ENCODE measurements around the gene GPR17.
A peak's percentile ranks its signal among the peaks of the same experiment; 100 is the strongest.

The GPR17 gene

DNA sequence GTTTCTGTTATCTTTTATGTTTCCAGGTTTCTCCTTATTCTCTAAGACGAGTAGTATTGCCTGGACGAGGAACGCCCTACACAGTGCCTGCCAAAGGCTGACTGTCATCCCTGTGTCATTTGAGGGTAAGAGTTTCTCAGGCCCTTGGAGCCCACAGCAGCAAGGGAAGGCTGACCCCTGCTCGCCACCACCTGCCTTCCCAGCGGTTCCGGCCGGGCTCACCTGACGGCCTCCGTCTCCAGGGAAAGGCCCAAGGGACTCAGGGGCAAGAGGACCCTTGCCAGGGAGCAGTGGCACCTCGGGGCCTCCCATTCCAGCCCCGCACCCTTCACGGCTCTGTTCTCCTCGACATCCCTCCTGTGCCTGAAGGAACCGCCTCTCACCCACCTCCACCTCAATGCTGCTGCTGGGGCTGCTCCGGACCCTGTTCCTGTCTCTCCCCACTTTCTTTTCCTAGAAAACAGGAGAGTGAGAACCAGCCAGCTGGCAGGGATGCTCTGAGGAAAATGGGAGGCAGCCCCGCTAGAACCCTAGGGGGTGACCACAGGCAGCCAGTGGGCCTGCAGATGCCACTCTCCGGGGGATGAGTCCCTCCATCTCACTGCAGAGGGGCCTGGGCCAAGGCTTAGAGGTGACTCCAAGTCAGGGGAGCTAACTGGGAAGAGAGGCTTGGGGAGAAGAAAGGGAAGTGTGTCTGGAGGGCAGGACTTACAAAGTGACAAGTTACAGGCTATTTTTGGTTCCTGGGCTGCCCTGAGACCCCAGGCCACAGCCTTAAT, 27.5 kb downstream of the GPR17 start:
- H3K4me3 ChIP-seq, result peak overlapping the region; percentile 89 to 97
- no peaks in the 10 kb centered on the region for H3K27me3 ChIP-seq

DNA sequence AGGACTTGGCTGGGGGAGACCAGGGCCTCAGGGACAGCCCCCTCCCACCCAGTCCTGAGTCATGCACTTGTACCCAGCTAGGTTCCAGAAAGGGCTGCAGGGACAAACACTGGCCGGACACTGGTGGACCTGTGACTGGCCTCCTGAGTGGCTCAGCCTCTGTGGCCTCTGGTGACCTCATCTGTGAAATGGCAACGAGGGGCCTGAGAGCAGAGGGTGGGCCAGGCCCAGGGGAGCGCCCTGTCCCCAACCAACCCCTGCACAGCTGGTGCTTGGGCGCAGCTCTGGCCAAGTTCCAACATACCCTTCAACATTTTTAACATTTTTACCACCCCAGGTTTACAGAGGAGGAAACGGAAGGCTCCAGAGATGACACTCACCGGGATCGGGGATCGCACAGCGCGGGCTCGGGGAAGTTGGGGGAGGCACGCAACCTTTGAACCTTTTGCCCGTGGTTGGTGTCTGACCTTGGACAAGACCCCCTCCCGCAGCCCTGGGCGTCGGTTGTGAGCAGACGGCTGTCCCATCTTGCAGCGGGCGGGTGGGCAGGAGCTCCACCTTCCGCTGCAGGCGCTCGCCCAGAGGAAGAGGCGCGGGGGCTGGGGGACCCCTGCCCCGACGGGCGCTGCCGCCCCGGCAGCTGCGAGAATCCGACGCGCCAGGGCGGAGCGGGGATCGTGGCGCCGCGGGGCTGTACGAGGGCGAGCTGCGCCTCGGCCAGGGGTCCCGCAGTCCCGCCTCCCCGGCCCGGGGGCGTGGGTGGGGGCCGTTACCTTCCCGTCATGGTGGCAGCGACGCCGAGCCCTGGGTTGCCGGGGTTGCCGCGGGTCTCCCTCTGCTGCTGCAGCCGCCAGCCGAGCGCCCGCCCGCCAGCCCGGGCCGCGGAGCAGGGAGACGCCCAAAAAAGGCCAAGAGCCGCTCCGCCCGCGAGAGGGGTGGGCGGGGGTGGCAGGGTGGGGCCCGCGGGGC, 28.6 kb downstream of the GPR17 start:
- TF ChIP-seq, protein P1, sequence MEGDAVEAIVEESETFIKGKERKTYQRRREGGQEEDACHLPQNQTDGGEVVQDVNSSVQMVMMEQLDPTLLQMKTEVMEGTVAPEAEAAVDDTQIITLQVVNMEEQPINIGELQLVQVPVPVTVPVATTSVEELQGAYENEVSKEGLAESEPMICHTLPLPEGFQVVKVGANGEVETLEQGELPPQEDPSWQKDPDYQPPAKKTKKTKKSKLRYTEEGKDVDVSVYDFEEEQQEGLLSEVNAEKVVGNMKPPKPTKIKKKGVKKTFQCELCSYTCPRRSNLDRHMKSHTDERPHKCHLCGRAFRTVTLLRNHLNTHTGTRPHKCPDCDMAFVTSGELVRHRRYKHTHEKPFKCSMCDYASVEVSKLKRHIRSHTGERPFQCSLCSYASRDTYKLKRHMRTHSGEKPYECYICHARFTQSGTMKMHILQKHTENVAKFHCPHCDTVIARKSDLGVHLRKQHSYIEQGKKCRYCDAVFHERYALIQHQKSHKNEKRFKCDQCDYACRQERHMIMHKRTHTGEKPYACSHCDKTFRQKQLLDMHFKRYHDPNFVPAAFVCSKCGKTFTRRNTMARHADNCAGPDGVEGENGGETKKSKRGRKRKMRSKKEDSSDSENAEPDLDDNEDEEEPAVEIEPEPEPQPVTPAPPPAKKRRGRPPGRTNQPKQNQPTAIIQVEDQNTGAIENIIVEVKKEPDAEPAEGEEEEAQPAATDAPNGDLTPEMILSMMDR (IDR thresholded peaks at IDR 0.05), result no peak
- H3K27ac ChIP-seq, result peak overlapping the region; percentile 93 to 95
- peaks cover 0 to 61% (median 45%) of the 10 kb centered on the region in 4 donors for H3K4me1 ChIP-seq
- DNase-seq, result peak; percentile 61 to 90
- H3K27me3 ChIP-seq, result no peaks in the 10 kb centered on the region
- no peaks in the 10 kb centered on the region for H3K36me3 ChIP-seq
- intact Hi-C loops (cut with DNase I; ENCODE audit: low total_unique reads), result loop anchor here (2.0 to 10.0 kb wide), 2 partner anchors 22 to 290 kb away; partner anchors contain the start of gene MAP3K2
- peak overlapping the region; percentile 89 to 97 for H3K4me3 ChIP-seq
- no peaks in the 10 kb centered on the region for H3K9me3 ChIP-seq

More for the DNA sequence above, 27.5 kb downstream of the GPR17 start:
- Histone ChIP-seq H3K36me3 (no peaks in the 10 kb centered on the region), H3K27ac (peak overlapping the region; percentile 93 to 95), H3K4me1 (peaks cover 0 to 71% (median 52%) of the 10 kb centered on the region in 4 donors), H3K9me3 (no peaks in the 10 kb centered on the region)
- intact Hi-C loops (cut with DNase I; ENCODE audit: low total_unique reads), result loop anchor here (2.0 to 10.0 kb wide), 2 partner anchors 21 to 289 kb away; partner anchors contain the start of gene MAP3K2
- DNase-seq, result peak in 1 of 2 donors; percentile 58
- TF ChIP-seq, protein P1 (IDR thresholded peaks at IDR 0.05), result no peak

DNA sequence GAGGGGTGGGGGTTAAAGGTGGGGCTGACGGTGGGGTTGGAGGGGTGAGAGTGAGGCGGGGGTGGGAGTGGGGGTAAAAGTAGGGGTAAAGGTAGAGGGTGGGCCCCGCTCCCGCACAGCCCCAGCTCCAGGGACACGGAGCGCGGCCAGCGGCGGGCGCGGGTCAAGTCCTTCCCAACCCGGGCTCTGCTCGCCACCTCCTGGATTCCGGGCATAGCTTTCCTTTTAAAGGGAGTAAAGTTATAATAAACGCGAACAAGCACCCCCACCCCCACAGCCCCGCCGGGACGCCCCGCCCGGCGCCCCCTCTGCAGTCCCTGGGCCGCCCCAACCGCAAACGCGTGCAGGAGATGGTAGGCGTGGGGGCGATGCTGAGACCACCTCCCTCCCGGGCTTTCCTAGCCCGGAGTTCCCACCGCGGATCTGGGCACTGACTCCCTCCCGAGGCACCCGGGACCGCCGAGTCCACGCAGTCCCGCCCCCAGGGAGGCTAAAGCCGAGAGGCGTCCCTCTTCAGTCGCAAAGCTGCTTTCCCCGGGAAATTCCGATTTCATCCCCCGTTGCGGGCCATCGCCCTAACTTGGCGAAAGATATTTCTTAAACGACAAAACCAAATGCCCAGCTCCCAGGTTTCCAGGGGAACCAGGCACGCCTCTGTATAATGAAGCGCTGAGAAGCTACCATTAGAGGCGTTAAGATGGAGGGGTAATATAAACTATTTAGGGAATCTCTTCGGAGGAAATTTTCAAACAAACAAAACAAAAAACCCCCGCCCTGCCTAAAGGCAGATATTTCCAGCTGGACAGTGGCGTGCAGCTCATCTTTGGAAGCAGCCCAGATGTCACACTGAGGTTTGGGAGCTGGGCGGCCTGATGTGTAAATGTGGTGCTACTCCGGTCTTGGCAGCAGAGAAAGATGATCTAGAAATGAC, 29.6 kb downstream of the GPR17 start, which contains the start of gene LIMS2:
LIMS2 (minus strand) TSS at position 200 of the 931 bp plus-strand sequence. CDS start 506 bp downstream, outside the sequence.
- intact Hi-C loops (cut with DNase I; ENCODE audit: low total_unique reads), result loop anchor here (2.0 to 10.0 kb wide), 2 partner anchors 23 to 291 kb away; partner anchors contain the start of gene MAP3K2
- Histone ChIP-seq H3K4me3 (peak within 1 kb of the TSS; percentile 89 to 97), H3K27ac (peak within 1 kb of the TSS; percentile 93 to 95), H3K9me3 (no peaks in the 10 kb centered on the region), H3K27me3 (no peaks in the 10 kb centered on the region), H3K4me1 (peaks cover 0 to 53% (median 42%) of the 10 kb centered on the region in 4 donors), H3K36me3 (no peaks in the 10 kb centered on the region)
- DNase-seq, result peak in 1 of 2 donors; percentile 46
- TF ChIP-seq, protein P1 (IDR thresholded peaks at IDR 0.05), result peak in 1 of 2 experiments; percentile 5

DNA sequence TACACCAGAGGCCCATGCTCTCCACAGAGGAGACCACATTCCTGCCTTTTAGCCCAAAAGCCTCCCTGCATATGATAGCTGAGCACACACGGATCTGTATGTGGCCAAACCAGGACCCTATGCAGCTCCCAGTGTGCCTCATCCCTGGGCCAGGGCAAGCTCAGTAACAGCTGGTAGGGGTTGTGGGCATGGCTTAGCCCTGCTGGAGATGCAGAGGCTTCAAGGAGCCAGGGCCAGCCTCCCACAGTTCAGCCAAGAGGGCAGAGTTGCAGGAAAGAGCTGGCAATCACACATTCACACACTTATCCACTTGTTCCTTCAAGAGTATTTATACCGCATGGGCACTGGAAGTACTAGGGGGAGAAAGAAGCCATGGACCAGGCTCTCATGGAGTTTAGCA, 31.0 kb downstream of the GPR17 start:
- H3K36me3 ChIP-seq, result no peaks in the 10 kb centered on the region
- TF ChIP-seq, protein P1 (IDR thresholded peaks at IDR 0.05), result no peak
- peaks cover 0 to 53% (median 42%) of the 10 kb centered on the region in 4 donors for H3K4me1 ChIP-seq
- no peak overlapping the region for H3K4me3 ChIP-seq
- no peaks in the 10 kb centered on the region for H3K27me3 ChIP-seq
- H3K27ac ChIP-seq, result peak overlapping the region; percentile 42 to 95
- intact Hi-C loops (cut with DNase I; ENCODE audit: low total_unique reads), result loop anchor here (10.0 kb wide), 1 partner anchor 292 kb away; the partner anchor contains the start of gene MAP3K2
- DNase-seq, result peak; percentile 40 to 90
- no peaks in the 10 kb centered on the region for H3K9me3 ChIP-seq

Measured in tibial artery (tissue), 4 donors.